ENCODE data around the gene FEN1. TPM values are rescaled to one million over a fixed set of nuclear protein-coding genes. Genes with fewer than 3 reads are reported as not detected.

FEN1 gene
- total and polyA plus RNA-seq, 2 experiments from 2014 or later, result 29.0 to 31.5 TPM

DNA sequence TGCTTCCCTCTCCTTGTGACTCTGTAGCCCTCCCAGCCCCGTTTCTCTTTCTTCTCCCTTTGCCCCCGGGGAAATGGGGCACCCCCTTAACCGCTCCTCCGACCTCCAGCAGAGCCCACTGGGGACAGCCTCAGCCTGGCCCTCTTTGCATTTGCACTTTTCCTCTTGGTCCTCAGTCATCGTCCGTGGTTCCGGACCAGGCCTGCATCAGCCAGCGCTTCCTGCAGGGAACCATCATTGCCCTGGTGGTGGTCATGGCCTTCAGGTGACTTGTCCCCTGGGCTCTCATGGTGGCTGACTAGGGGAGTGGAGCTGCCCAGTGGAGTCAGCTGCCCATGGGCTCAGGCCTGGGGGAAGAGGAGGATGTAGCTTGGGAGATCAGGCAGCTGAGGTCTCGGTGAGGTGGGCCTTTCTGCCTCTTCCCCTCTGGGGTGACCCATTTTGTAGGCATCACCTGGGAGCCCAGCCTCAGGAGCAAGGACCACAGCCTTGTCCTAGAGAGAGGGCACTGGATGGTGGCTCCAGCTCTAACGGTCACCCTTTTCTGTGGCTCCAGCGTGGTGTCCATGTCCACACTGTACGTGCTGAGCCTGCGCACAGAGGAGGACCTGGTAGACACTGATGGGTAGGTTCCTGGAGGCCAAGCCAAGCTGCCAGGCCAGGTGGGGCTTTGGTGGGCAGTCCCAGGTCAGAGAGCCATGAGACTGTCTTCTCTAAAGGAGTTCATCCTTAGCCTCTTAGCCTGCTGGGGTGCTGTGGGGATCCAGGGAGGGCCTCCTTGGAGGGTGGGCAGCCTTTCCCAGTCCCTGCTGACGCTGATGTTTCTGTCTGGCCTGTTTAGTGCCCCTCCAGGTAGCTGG, 12.8 kb upstream of the FEN1 start:
- in situ Hi-C loops (cut with MboI), result no loop called here
- H3K4me3 ChIP-seq, result no peak overlapping the region
- 71 to 79% methylated on average over 14 of the region's 14 CpGs for WGBS, 2 experiments (ENCODE audit: low coverage in 1 of 2, low lambda C conversion rate in 2 of 2, missing lambda C conversion rate in 2 of 2)

DNA sequence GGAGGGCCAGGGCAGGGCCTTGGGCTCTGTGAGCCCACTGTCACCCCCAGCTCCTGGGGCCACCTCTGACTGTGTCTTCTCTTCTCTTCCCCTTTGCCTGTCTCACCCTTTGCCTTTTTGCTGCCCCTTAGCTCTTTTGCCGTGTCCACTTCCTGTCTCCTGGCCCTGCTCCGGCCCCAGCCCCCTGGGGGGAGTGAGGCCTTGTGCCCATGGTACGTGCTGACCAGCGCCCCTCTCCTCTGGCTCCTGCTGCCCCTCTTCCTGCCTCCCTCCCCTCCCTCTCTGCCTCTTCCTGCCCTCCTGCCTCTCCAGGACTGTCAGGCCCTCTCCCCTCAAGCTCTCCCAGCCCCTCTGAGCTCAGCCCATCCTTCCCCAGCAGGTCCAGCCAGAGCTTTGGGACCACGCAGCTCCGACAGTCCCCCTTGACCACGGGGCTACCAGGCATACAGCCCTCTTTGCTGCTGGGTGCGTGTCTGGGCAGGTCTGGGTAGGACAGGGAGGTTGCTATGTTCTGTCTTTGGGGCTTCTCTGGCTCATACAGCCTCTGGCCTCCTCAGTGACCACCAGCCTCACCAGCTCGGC, 12.0 kb upstream of the FEN1 start:
- in situ Hi-C loops (cut with MboI), result no loop called here

More for the DNA sequence above, 12.8 kb upstream of the FEN1 start:
- Histone ChIP-seq H3K9me2 (ENCODE audit: insufficient read depth) (no peaks in the 10 kb centered on the region), H3K27me3 (replicated peaks; ENCODE audit: insufficient read depth) (no peaks in the 10 kb centered on the region), H3K4me2 (ENCODE audit: unreplicated experiment) (no peak overlapping the region), H3K4me1 (ENCODE audit: insufficient read depth) (no peaks in the 10 kb centered on the region), H3K36me3 (ENCODE audit: low read depth) (no peaks in the 10 kb centered on the region), H3F3A (ENCODE audit: insufficient read depth) (no peaks in the 10 kb centered on the region), H3K27ac (no peak overlapping the region), H4K20me1 (ENCODE audit: insufficient read depth) (no peaks in the 10 kb centered on the region), H3K9me3 (ENCODE audit: low read depth) (no peaks in the 10 kb centered on the region), H3K9ac (no peak overlapping the region), H3K79me2 (ENCODE audit: insufficient read depth) (no peaks in the 10 kb centered on the region), H2AFZ (no peak overlapping the region)
- no peak for DNase-seq
- TF ChIP-seq EZH2phosphoT487 (IDR thresholded peaks at IDR 0.05; ENCODE audit: insufficient read depth, low read depth), result no peak
- TF ChIP-seq EZH2 (IDR thresholded peaks at IDR 0.05; ENCODE audit: insufficient read depth, poor library complexity, severe bottlenecking), result no peak

DNA sequence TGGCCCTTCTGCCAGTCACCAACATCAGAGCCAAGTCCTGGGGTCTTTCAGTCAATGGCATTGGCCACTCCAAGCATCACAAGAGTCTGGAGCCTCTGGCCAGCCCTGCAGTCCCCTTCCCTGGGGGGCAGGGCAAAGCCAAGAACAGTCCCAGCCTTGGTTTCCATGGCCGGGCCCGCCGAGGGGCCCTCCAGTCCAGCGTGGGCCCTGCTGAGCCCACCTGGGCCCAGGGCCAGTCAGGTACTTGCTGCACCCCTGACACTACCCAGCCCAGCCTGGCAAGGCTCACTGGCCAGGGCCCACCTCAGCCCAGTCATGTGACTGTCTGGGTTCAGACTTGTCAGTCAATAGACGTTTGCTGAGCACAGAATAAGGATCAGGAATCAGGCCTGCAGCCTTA, 11.1 kb upstream of the FEN1 start:
- no peaks in the 10 kb centered on the region for H3K9me3 ChIP-seq (ENCODE audit: low read depth)
- no peak overlapping the region for H3K27ac ChIP-seq
- H3K9me2 ChIP-seq (ENCODE audit: insufficient read depth), result no peaks in the 10 kb centered on the region
- no peaks in the 10 kb centered on the region for H4K20me1 ChIP-seq (ENCODE audit: insufficient read depth)
- no peak overlapping the region for H3K9ac ChIP-seq
- H3K36me3 ChIP-seq (ENCODE audit: low read depth), result no peaks in the 10 kb centered on the region
- no peaks in the 10 kb centered on the region for H3K4me1 ChIP-seq (ENCODE audit: insufficient read depth)
- 88 to 92% methylated on average over 5 of the region's 5 CpGs for WGBS, 2 experiments (ENCODE audit: low coverage in 1 of 2, low lambda C conversion rate in 2 of 2, missing lambda C conversion rate in 2 of 2)
- TF ChIP-seq EZH2phosphoT487 (IDR thresholded peaks at IDR 0.05; ENCODE audit: insufficient read depth, low read depth), result no peak
- TF ChIP-seq EZH2 (IDR thresholded peaks at IDR 0.05; ENCODE audit: insufficient read depth, poor library complexity, severe bottlenecking), result no peak
- DNase-seq, result no peak
- no peaks in the 10 kb centered on the region for H3F3A ChIP-seq (ENCODE audit: insufficient read depth)
- H3K27me3 ChIP-seq (replicated peaks; ENCODE audit: insufficient read depth), result no peaks in the 10 kb centered on the region
- H3K79me2 ChIP-seq (ENCODE audit: insufficient read depth), result no peaks in the 10 kb centered on the region
- in situ Hi-C loops (cut with MboI), result no loop called here
- H2AFZ ChIP-seq, result no peak overlapping the region
- no peak overlapping the region for H3K4me3 ChIP-seq
- no peak overlapping the region for H3K4me2 ChIP-seq (ENCODE audit: unreplicated experiment)

More for the DNA sequence above, 12.0 kb upstream of the FEN1 start:
- Histone ChIP-seq H4K20me1 (ENCODE audit: insufficient read depth) (no peaks in the 10 kb centered on the region), H3F3A (ENCODE audit: insufficient read depth) (no peaks in the 10 kb centered on the region), H3K27ac (no peak overlapping the region), H3K27me3 (replicated peaks; ENCODE audit: insufficient read depth) (no peaks in the 10 kb centered on the region), H3K9ac (no peak overlapping the region), H3K36me3 (ENCODE audit: low read depth) (no peaks in the 10 kb centered on the region), H2AFZ (no peak overlapping the region), H3K4me1 (ENCODE audit: insufficient read depth) (no peaks in the 10 kb centered on the region), H3K4me2 (ENCODE audit: unreplicated experiment) (no peak overlapping the region), H3K79me2 (ENCODE audit: insufficient read depth) (no peaks in the 10 kb centered on the region), H3K9me2 (ENCODE audit: insufficient read depth) (no peaks in the 10 kb centered on the region), H3K4me3 (no peak overlapping the region), H3K9me3 (ENCODE audit: low read depth) (no peaks in the 10 kb centered on the region)
- WGBS, 2 experiments (ENCODE audit: low coverage in 1 of 2, low lambda C conversion rate in 2 of 2, missing lambda C conversion rate in 2 of 2), result 65 to 70% methylated on average over 8 to 9 of the region's 9 CpGs
- no peak for DNase-seq
- TF ChIP-seq EZH2phosphoT487 (IDR thresholded peaks at IDR 0.05; ENCODE audit: insufficient read depth, low read depth) (no peak), EZH2 (IDR thresholded peaks at IDR 0.05; ENCODE audit: insufficient read depth, poor library complexity, severe bottlenecking) (no peak)

DNA sequence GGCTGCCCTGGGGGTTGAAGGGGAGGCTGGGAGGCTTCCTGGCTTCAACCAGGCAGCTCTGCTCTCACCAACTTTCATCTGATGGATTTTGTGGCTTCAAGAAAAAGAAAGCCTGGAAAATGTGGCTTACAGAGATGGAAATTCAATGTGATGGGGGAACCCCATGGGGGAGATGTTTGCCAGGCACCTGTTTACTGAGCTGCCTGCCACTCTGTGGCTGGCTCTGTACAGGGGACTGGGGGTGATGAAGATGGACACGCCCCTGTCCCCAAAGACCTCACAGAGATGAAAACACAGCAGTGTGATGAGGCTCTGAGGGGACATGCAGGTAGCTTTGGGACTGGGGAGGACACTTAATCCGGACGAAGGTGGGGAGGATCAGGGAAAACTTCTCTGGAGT, 10.4 kb upstream of the FEN1 start:
- 88% methylated on average over 3 of the region's 3 CpGs for WGBS, 2 experiments (ENCODE audit: low coverage in 1 of 2, low lambda C conversion rate in 2 of 2, missing lambda C conversion rate in 2 of 2)
- no peaks in the 10 kb centered on the region for H3K9me2 ChIP-seq (ENCODE audit: insufficient read depth)
- H3K4me2 ChIP-seq (ENCODE audit: unreplicated experiment), result no peak overlapping the region
- no peaks in the 10 kb centered on the region for H4K20me1 ChIP-seq (ENCODE audit: insufficient read depth)
- H3K9me3 ChIP-seq (ENCODE audit: low read depth), result no peaks in the 10 kb centered on the region
- H3K9ac ChIP-seq, result no peak overlapping the region
- DNase-seq, result no peak
- in situ Hi-C loops (cut with MboI), result no loop called here
- no peaks in the 10 kb centered on the region for H3K27me3 ChIP-seq (replicated peaks; ENCODE audit: insufficient read depth)
- H3K4me1 ChIP-seq (ENCODE audit: insufficient read depth), result no peaks in the 10 kb centered on the region
- no peak overlapping the region for H2AFZ ChIP-seq
- H3K79me2 ChIP-seq (ENCODE audit: insufficient read depth), result no peaks in the 10 kb centered on the region
- no peak overlapping the region for H3K4me3 ChIP-seq
- H3F3A ChIP-seq (ENCODE audit: insufficient read depth), result no peaks in the 10 kb centered on the region
- no peak overlapping the region for H3K27ac ChIP-seq
- no peaks in the 10 kb centered on the region for H3K36me3 ChIP-seq (ENCODE audit: low read depth)
- no peak for TF ChIP-seq EZH2 (IDR thresholded peaks at IDR 0.05; ENCODE audit: insufficient read depth, poor library complexity, severe bottlenecking)
- no peak for TF ChIP-seq EZH2phosphoT487 (IDR thresholded peaks at IDR 0.05; ENCODE audit: insufficient read depth, low read depth)

Measured in GM23248 (cell line).